NCI-H345 (cell line): ENCODE measurements around the gene EPHA2.

Experiments used
- DNase-seq: peaks from one replicate; lab custom pipeline; 2025; lab: John Stamatoyannopoulos, UW

Gene EPHA2

DNA sequence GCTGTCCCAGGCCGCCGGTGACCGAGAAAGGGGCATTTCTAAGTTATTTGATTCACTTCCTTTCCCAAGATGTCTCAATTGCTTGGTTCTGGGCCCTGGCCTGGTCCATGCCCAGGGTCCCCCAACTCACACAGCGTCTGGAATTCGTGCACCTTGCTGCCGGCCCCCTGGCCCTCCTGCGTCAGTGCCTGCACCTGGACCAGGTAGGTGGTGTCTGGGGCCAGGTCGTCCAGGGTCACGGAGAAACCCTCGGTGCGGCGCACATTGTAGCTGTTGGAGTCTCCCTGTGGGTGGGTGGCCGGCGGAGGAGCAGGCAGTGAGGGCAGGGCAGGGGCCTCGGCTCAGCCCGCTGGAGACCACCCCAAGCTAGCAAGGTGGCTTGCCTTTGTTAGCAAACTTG, 21.0 kb downstream of the EPHA2 start:
- DNase-seq, result no peak

DNA sequence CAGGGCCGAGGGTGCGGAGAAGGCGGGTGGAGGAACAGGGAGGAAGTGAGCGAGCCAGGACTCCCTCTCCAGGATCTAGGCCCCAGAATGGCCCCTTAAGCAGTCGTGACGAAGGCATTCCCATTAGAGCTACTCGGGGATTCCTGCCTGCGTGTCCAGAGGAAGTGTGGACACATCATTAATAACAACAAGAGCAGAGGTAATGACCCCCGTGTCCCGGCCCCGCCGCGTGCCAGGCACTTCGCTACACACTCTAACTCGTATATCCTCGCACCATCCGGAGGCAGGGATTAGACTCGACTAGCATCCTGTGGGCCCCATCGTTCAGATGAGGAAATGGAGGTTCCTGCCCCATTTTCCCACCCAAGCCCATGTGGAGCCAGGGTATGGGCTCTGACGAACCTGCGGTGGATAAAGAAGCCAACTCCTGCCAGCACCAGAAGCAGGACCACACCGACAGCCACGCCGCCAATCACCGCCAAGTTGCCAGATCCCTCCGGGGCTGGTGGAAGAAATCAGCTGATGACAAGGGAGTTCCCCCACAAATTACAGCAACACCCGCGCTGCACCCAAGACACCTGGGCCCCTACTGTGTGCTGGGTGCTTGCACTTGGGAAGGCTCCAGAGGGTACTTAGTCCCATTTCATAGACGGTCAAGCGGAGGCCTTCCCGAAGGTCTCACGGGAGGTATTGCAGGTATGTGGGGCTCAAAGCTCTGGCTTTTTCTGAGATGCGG, 21.6 kb downstream of the EPHA2 start:
- DNase-seq, result no peak

DNA sequence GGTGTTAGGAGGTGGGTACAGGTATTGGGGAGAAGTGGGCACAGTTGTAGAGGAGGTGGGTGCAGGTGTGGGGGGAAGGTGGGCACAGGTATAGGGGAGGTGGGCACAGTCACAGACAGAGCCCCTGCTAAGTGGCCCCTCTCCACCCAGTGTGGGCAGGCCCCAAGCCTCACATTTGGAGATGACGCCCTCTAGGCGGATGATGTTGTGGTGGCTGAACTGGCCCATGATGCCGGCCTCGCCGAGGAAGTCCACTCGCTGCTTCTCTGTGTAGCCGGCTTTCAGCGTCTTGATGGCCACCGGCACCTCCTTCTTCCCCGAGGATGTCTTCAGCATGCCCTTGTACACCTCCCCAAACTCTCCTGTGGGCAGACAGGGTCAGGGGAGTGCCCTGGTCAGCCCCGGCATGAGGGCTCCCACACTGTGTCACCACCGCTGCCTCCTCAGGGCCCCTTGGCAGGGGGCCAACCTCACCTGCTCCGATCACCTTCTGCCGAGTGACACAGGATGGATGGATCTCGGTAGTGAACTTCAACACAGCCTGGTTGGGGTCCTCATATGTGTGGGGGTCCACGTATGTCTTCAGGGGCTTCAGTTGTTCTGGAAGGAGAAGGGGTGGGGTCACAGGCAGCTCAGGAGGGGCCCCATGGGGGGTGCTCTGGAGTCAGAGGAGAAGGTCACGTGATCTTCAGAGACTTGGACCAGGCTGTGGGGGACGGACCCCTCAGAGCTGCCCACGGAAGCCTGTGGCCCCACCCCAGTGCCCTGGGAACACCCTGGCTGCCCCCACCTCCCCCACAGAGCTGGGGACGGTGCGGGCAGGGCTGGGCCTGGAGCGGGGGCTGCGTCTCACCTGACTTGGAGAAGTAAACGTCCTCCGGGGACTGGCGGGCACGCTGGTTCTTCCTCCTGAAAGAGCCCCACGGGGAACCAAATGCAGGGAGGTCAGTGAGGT, 22.6 kb downstream of the EPHA2 start:
- no peak for DNase-seq

DNA sequence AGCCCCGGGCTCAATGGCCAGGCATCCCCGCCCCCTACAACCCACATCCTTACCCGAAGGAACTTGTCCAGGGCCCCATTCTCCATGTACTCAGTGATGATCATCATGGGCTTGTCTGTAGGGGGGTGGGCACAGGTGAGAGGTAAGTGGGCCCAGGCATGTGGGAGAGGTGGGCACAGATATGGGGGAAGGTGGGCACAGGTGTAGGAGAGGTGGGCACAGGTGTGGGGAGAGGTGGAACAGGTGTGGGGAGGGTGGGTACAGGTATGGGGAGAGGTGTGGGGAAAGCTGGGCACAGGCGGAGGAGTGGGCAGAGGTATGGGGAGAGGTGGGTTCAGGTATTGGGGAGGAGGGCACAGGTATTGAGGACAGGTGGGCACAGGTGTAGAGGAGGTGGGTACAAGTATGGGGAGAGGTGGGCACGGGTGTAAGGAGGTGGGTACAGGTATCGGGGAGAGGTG, 23.5 kb downstream of the EPHA2 start:
- no peak for DNase-seq

DNA sequence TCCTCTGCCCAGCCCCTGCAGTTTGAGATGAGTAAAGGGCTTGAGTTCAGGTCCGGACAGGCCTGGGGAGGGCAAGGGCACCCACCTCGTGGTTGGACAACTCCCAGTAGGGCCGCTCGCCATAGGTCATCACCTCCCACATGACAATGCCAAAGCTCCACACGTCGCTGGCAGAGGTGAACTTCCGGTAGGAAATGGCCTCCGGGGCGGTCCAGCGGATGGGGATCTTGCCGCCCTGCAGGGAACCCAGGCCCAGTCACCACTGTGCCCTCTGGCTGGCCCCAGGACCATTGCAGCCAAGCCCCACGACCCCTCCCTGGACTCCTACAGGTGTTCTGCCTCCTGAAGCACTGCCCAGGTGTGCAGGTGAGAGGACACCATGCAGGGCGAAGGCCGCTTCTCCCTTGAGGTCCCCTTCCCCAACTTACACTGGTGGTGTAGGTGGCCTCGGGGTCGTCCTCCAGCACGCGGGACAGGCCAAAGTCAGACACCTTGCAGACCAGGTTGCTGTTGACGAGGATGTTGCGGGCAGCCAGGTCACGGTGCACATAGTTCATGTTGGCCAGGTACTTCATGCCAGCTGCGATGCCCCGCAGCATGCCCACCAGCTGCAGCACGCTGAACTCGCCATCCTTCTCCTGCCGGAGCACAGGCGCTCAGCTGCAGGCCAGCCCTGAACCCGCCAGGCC, 24.1 kb downstream of the EPHA2 start:
- DNase-seq, result no peak

DNA sequence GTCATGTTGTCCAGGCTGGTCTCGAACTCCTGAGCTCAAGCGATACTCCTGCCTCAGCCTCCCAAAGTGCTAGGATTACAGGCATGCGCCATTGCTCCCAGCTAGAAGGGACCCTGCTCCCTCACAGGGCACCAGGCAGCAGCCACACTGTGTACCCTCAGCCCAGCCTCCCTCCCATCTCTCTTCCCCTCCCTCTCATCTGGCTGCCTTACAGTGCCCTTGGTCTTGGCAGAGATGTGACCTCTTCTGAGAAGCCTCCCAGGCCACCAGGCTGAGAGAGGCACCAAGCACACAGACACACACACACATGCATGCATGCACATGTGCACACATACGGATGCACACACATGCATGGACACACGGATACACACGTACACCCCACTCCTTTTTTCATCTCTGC, 25.0 kb downstream of the EPHA2 start:
- no peak for DNase-seq

DNA sequence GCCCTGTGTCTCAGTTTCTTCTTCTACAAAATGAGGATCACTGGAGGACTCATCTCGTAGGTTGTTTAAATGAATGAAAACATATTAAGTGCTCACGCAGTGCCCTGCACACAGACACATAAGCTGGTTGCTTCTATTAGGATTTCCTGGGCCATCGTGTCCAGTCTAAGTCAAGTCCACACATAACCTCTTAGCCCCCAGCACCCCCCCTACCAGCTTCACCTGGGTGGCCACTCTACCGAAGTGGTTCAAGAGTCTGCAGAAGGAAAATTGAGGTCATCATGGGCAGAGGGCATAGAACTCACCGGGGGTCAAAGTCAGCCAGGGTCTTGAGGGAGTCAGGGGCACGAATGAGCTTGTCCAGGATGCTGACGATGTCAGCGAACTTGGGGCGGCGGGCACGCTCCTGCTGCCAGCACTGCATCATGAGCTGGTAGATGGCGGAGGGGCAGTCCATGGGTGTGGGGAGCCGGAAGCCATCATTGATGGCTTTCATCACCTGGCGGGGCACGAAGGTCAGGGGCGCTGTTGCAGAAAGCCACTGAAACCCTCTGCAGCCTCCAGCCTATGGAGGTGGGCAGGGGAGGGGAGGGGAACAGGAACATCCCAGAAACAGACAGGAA, 25.8 kb downstream of the EPHA2 start:
- no peak for DNase-seq

DNA sequence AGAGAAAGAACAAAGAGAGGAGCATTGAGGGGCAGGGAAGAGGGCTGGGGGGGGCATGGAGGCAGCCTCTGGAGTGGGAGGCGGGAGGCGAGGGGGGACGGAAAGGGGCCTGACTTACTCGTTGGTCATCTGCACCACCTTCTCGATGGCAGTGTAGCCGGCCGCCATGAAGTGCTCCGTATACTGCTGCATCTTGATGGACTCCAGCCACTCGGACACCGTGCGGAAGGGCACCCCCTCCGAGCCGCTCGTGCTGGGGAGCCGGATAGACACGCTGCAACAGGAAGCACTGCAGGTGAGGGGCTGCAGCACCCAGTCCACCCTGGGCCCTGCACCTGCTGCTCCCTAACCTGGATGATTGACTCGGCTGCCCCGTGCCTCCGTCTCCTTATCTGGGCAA, 26.6 kb downstream of the EPHA2 start:
- no peak for DNase-seq

DNA sequence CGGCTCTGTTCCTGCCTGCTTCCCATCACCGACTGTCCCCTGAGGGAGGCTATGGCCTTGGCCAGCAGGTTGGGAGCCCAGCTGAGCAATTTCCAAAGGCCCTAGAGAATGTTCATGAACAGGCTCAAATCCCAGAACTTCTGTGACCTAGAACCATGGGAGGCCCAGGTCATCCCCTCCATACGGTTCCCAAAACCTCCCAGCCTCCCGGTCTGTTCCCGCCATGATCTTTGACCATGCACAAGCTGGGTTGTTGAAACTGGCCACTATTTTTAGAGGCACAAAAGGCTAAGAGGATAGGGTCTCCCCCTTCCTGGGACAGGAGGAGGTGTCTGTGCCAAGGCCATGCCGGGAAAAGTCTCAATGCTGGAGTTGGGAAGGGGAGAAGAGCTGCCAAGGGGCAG, 27.5 kb downstream of the EPHA2 start:
- DNase-seq, result no peak

DNA sequence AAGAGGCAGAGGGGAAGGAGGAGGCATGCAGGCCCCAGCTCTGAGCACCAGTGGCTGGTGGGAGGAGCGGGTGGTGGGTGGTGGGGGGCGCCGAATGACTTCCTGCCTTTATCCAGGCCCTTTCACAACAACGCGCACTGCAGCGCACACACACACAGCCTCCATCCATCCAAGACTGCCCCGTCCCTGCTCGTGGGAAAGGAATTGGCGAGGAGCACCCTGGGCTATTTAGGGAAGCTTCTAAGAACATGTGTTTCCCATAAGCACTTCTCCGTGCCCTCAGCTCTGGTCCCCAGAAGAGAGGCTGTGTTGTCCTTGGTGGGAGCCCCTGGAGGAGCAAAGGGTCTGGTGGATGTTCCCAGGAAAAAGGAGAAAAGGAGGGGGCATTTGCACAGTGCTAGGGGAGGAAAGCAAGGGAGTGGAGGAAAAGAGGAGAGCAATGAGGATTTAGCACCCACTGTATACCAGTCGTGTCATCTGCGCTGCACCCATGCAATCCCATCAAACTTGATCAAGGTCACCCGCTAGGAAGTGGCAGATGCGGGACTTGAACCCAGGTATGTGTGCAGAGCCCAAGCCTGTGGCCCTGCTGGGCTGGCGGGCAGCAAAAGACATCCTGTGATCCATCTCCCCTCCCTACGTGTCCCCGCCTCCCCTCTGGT, 28.1 kb downstream of the EPHA2 start:
- no peak for DNase-seq

DNA sequence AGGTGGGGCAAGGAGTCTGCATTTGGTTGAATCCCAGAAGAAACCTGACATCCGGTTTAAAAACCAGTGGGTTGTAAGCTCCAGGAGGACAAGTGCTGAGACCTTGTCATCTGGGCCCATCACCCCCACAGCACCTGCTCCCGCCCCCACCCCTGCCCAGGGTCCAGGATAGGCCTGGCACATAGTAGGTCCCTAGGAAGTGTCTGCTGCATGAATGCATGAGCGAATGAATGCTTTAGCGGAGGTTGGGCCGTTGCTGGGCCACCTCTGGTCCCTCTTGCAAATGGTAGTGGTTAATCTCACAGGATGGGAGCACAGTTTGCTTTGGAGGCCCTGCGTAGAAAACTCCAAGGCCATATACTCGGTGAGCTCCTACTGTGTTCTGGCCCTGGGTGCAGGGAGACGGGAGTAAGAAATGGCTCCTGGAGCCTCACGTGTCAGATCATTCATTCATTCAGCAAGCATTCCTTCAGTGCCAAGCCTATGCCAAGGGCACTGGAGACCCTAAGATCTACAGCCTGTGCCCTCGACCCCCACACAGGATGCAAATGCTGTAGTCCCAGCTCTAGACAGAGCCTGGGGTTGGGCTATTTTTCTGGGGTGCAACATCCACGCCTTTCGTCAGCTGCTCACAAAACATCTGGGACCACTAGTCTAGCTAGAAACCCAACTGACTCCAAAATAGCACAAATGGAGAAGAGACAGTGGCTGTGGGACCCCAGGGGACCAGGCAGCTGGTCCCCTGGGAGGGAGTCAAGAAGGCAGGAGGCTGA, 28.9 kb downstream of the EPHA2 start:
- no peak for DNase-seq

DNA sequence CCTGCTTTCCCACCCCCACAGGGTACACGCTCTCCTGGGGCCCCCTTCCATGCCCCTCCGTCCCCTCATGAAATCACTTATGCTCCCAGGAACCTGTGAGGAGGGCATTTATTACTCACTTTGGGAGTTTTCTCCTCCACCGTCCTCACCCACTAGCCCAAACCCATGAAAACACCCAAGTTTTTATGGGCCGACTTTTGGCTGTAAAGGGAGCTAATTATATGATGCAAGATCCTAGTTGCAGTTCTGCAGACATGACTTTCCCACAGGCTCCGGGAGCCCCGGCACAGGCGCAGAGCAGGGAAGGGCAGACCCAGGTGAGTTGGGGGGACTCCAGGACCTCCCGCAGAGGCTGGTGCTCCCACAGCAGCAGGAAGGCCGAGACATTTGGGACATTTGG, 29.7 kb downstream of the EPHA2 start:
- DNase-seq, result no peak

DNA sequence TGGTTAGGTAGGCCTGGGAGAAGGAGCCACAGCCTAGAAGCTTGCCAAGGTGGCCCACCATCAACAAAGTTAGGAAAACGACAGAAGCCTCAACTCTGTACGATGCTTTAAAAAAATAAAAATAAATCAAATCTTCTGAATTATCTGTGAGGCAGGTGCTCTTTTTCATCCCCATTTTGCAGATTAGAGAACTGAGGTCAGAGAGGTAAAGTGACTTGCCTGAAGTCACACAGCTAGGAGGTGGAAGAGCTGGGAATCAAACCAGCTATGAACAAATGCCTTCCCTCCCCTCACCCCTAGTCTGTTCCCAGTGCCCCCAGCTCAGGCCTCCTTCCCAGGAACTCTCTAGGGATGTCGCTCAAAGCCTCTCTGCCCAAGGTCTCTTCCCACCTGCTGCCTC, 30.4 kb downstream of the EPHA2 start:
- no peak for DNase-seq

DNA sequence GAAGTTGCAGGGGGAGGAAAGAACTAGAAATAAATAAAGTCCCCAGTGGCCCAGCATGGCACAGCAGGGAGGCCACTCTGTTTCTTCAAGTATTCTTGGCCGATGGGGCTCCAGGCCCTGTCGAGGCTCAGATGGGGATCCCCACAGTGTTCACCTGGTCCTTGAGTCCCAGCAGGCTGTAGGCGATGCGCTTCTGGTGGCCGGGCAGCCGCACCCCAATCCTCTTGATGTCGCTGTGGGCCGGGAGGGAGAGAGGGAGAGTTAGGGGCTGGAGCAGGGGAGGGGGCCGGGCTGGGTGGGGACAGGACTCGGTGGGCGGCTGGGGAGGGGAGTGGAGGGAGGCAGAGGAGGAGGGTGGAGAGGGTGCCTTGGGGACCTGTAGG, 30.8 kb downstream of the EPHA2 start:
- no peak for DNase-seq

DNA sequence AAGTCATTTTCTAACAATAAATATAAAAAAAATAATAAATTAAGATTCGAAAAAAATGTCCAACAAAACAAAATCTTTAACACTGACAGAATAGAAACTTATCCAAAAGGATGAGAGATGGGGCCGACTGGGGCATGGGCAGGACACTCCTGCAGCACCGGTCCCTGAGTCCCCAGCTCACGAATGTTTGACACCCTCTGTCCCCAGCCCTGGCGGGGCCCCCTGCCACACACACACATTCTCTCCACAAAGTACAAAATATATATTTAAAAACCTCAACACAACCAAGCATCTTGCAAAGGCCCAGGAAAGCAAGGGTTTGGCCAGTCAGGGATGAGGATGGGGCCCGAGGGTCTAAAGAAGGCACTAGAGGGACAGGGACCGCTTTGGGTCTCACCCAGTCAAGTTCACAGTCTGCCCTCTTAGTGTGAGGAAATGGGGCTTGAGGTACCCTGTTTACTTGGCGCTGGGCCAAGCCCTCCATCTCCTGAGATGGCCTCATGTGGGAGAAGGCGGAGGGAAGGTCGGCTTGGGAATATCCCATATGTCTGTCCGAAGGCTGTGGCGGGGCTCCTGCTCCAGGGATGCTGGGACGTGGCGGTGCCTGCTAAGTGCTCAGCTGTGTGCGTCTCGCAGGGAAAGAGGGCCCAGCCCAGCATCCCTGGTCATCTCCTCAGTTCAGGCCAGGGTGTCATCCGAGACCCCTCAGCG, 31.3 kb downstream of the EPHA2 start:
- DNase-seq, result peak; percentile 16

DNA sequence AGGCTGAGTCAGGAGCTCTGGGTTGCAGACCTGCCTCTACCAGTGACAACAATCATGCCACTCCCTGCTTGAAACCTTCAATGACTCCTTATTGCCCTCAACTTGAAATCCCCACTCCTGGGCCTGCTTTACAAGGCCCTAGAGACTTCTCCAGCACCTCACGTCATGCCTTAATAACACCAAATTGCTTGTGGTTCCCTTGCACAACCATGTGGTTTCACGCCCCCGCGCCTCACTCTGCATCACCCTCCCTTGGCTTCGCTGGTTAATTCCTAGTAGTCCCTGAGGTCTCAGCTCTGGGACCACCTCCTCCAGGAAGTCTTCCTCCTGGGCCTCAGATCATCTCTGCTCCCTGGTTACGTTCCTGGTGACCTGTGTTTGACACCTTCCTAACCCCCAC, 33.0 kb downstream of the EPHA2 start:
- DNase-seq, result no peak

DNA sequence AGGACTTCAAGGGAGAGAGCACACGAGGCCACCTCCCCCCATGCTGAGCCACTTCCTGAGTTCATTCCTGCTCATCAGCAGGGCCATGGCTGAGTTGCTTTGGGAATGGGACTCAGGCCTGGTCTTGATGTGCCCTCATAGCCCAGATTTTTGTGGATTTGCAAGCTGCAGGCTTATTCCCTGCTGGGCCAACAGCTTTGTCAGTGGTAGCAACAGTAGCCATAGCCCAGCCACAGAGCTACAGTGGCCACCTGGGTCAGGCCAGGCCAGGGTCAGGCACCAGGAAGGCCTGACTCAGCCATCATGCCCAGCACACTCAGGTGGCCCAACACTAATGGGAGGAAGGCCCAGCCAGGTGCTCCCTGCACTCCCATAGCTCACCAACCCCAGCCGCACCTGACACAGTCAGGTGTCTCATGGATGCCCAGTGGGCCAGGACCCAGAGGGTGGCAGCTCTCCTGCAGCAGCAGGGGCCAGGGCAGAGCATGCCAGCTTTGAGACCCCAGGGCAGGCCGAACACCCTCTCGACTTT, 33.5 kb downstream of the EPHA2 start:
- no peak for DNase-seq

DNA sequence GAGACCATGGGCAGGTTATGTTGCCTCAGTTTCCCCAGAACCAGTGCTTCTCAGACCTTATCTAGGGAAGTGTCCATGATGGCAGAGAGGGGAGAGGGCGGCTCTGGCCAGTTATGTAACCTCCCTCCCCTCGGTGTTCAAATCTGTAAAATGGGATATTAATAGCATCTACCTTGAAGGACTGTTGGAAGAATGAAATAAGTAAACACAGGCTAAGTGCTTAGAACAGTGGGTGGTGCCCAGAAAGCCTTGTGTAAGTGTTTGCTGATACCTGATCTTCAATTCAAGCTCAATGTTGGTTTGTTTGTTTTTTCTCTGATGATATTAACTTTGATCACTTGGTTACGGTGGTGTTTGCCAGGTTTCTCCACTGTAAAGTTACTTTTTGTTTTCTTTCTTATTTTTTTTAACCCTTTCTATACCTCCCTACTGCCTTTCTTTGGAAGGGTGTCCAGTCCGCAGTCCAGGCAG, 34.9 kb downstream of the EPHA2 start:
- DNase-seq, result peak; percentile 85

DNA sequence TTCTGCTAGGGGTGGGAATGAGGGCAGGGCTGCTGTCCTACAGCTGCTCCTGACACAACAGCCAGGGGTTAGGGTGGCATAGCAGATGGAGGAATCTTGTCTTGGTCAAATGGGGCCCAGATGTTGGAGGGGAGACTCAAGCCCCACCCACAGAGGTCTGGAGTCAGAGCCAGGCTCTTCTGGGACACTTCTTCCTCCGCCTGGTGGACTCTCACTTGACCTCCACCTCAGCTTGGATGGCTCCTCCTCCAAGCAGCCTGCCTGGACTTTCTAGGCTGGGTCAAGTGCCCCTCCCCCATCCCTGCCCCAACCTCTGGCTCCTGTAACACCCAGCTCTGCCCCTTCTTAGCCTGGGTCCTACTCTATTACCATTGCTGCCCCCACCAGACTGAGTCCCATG, 35.5 kb downstream of the EPHA2 start:
- no peak for DNase-seq

DNA sequence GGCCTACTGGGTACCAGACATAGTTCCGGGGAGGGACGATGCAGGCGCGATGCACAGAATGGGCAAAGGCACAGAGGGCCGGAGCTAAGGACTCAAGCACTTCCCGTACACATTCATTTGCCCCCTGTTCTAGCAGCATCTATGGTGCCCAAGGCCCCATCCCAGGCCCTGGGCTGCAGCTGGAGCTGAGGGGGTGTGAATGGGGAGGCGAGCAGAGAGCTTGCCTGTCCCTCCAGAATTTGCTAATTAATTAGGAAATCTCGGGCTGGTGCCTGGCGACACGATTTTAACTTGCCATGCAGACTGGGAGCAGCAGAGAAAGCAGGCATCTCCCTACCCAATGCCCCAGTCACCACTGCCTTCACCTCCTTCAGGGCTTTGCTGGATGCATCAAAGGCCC, 35.9 kb downstream of the EPHA2 start:
- no peak for DNase-seq
